Measurements from ENCODE around the gene CLIP4.

DNA sequence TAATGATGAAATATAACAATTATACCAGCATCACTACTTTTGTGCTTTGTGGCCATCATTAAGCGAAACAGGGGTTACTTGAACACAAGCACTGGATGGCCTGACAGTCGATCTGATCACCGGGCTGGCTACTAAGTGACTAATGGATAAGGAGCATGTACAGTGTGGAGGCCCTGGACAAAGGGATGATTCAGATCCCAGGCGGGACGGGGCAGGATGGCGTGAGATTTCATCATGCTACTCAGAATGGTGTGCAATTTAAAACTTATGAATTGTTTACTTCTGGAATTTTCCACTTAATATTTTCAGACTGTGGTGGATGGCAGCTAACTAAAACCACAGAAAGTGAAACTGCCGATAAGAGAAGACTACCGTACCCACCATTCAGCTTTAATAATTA, 7.0 kb upstream of the CLIP4 start:
- TF ChIP-seq, protein P1, sequence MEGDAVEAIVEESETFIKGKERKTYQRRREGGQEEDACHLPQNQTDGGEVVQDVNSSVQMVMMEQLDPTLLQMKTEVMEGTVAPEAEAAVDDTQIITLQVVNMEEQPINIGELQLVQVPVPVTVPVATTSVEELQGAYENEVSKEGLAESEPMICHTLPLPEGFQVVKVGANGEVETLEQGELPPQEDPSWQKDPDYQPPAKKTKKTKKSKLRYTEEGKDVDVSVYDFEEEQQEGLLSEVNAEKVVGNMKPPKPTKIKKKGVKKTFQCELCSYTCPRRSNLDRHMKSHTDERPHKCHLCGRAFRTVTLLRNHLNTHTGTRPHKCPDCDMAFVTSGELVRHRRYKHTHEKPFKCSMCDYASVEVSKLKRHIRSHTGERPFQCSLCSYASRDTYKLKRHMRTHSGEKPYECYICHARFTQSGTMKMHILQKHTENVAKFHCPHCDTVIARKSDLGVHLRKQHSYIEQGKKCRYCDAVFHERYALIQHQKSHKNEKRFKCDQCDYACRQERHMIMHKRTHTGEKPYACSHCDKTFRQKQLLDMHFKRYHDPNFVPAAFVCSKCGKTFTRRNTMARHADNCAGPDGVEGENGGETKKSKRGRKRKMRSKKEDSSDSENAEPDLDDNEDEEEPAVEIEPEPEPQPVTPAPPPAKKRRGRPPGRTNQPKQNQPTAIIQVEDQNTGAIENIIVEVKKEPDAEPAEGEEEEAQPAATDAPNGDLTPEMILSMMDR (conservative IDR thresholded peaks at IDR 0.05 in 1 of 2, IDR thresholded peaks at IDR 0.05 in 1 of 2; ENCODE audit: extremely low read depth in 1 of 2, insufficient read depth in 1 of 2, low read depth in 1 of 2, low read length in 2 of 2): no peak
- TF ChIP-seq EZH2 (IDR thresholded peaks at IDR 0.05; ENCODE audit: borderline replicate concordance, low read length): no peak
